Psoas muscle (tissue), 8 donors: Measurements from ENCODE around the gene RARA. TPM values are rescaled to one million over a fixed set of nuclear protein-coding genes. Genes with fewer than 3 reads are reported as not detected.

Experiments
- ATAC-seq, 4 donors: fragments of 200-7000 bp; cut with Tn5 transposase; one replicate each; pipeline ENCODE4 v1.9.1; 2020; ENCODE audit warnings: moderate library complexity in 3 of 4, mild to moderate bottlenecking in 2 of 4
- DNase-seq, 2 donors: peaks; one replicate each; pipeline ENCODE4 v3.0.0-alpha.2; 2020
- H3K27ac ChIP-seq: fragments of 200-600 bp; one replicate; pipeline ENCODE4 v1.8.0; 2022
- H3K27me3 ChIP-seq, 3 donors: fragments of 200-600 bp in 1 of 3; one replicate each; pipeline versions ENCODE4 v1.6.1 to v1.8.0; 2013 to 2022; ENCODE audit warnings: low read length in 2 of 3, mild to moderate bottlenecking in 2 of 3, moderate library complexity in 1 of 3; ENCODE audit not compliant: insufficient read depth in 3 of 3
- H3K36me3 ChIP-seq, 2 donors: fragments of 200-600 bp in 1 of 2; one replicate each; pipeline versions ENCODE4 v1.6.1 to v1.8.0; 2013 to 2022; ENCODE audit warnings: low read depth in 1 of 2, mild to moderate bottlenecking in 1 of 2, moderate library complexity in 1 of 2; ENCODE audit not compliant: insufficient read depth in 1 of 2
- H3K4me1 ChIP-seq: fragments of 200-600 bp; one replicate; pipeline ENCODE4 v1.8.0; 2022
- H3K4me3 ChIP-seq: fragments of 200-600 bp; one replicate; pipeline ENCODE4 v1.8.0; 2022; ENCODE audit warnings: mild to moderate bottlenecking
- H3K9me3 ChIP-seq: fragments of 200-600 bp; one replicate; pipeline ENCODE4 v1.8.0; 2022
- WGBS, 3 donors: extraction: QIAGEN DNeasy Blood & Tissue Kit; methylation state at CpG; one replicate each; pipeline versions ENCODE4 v1.1.6 to v1.1.7; 2013; 5-methylcytosine and 5-hydroxymethylcytosine counted together
- intact Hi-C, 2 donors: fragments of 100-400 bp; cut with DNase I; formaldehyde crosslinking; loops; one replicate each; pipeline versions ENCODE4 v1.11.0 to v1.14.2; 2022
- polyA plus RNA-seq, 3 donors: library from polyadenylated mRNA; stranded (reverse); fragments of 200-250 nt; gene quantifications; one replicate each; pipeline ENCODE4 v1.2.3, GENCODE V29; 2013
- total RNA-seq, 4 donors: library from RNA; stranded (reverse); fragmentation: NEBNext Ultra II Directional in 2 of 4; extraction: Animal tissue kit (Norgen Biotek cat#: 25700) in 2 of 4; gene quantifications; one replicate each; pipeline versions ENCODE4 v1.2.1 to v1.2.4, GENCODE V29; 2021 to 2023
- TF ChIP-seq, protein P1 (sequence below): fragments of 200-600 bp; IDR thresholded peaks from one replicate; pipeline ENCODE4 v1.8.0; 2022; ENCODE audit warnings: antibody characterized with exemption
- donor health status: healthy with polysubstance abuse.
- donor health status: DM: no; HTN: no; CAD: no; lungs with moderate emphysema.
- donor health status: Bipolar disorder and iron deficiency.
- donor health status: healthy.
- donor health status: DM: yes; HTN: yes; CAD: no.
- donor health status: DM: no; HTN: no; CAD: no.
- donor health status: DM: no; HTN: no; CAD: no.
- donor health status: DM: yes; HTN: yes; CAD: no.

RARA gene
- total and polyA plus RNA-seq, 7 donors, result 15.0 to 76.9 (median 41.6) TPM

DNA sequence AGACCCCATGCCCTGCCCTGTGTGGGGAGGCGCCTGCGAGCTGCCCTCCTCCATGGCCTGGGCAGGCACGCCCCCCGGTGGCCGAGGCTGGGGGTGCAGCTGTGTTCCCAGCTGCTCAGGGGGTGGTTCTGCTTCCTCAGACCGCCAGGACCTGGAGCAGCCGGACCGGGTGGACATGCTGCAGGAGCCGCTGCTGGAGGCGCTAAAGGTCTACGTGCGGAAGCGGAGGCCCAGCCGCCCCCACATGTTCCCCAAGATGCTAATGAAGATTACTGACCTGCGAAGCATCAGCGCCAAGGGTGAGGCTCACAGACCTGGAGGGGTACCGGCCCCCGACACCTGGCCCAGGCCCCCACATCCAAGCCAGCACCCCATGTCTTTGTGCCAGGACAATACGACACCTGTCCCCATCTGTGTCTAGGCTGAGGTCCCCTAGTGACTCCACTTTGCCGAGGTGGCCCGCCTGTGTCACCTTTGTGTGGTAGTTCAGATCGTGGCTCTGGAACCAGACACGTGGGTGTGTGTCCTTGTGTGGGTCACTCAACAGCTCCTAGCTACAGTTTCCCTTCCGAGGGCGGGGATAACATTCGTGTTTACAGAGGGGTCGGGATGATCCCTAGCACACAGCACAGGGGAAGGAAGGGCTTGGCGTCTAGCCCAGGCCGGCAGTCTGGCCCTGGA is 46.3 kb downstream of the RARA start:
- ATAC-seq, result peak; percentile 74 to 83 (median 78)
- Histone ChIP-seq H3K4me3 (no peak overlapping the region), H3K9me3 (no peaks in the 10 kb centered on the region), H3K27ac (peak overlapping the region; percentile 30), H3K4me1 (peaks cover 14% of the 10 kb centered on the region), H3K27me3 (no peaks in the 10 kb centered on the region), H3K36me3 (peaks cover 7 to 55% of the 10 kb centered on the region in 2 donors)
- peak; percentile 82 to 91 for DNase-seq
- 43 to 51% (median 44%) methylated on average over 26 to 29 of the region's 29 CpGs for WGBS, 3 donors
- intact Hi-C loops, result loop anchor here (2.0 to 10.0 kb wide), 4 partner anchors 52 to 177 kb away; no protein-coding TSS in a partner anchor
- TF ChIP-seq, protein P1, sequence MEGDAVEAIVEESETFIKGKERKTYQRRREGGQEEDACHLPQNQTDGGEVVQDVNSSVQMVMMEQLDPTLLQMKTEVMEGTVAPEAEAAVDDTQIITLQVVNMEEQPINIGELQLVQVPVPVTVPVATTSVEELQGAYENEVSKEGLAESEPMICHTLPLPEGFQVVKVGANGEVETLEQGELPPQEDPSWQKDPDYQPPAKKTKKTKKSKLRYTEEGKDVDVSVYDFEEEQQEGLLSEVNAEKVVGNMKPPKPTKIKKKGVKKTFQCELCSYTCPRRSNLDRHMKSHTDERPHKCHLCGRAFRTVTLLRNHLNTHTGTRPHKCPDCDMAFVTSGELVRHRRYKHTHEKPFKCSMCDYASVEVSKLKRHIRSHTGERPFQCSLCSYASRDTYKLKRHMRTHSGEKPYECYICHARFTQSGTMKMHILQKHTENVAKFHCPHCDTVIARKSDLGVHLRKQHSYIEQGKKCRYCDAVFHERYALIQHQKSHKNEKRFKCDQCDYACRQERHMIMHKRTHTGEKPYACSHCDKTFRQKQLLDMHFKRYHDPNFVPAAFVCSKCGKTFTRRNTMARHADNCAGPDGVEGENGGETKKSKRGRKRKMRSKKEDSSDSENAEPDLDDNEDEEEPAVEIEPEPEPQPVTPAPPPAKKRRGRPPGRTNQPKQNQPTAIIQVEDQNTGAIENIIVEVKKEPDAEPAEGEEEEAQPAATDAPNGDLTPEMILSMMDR, result peak; percentile 99

DNA sequence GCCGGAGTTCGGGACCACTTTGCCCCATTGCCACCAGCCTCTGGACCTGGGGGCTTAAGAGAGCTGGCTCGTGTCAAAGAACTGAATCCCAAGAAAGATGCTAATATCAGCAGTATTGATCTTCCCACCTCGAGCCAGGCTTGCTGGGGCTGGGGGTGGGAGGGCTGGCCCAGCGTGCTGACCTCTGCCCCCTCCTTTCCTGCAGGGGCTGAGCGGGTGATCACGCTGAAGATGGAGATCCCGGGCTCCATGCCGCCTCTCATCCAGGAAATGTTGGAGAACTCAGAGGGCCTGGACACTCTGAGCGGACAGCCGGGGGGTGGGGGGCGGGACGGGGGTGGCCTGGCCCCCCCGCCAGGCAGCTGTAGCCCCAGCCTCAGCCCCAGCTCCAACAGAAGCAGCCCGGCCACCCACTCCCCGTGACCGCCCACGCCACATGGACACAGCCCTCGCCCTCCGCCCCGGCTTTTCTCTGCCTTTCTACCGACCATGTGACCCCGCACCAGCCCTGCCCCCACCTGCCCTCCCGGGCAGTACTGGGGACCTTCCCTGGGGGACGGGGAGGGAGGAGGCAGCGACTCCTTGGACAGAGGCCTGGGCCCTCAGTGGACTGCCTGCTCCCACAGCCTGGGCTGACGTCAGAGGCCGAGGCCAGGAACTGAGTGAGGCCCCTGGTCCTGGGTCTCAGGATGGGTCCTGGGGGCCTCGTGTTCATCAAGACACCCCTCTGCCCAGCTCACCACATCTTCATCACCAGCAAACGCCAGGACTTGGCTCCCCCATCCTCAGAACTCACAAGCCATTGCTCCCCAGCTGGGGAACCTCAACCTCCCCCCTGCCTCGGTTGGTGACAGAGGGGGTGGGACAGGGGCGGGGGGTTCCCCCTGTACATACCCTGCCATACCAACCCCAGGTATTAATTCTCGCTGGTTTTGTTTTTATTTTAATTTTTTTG is 47.1 kb downstream of the RARA start:
- DNase-seq, result peak; percentile 54 to 74
- peaks cover 7 to 52% of the 10 kb centered on the region in 2 donors for H3K36me3 ChIP-seq
- no peak overlapping the region for H3K4me3 ChIP-seq
- peaks cover 14% of the 10 kb centered on the region for H3K4me1 ChIP-seq
- peak overlapping the region; percentile 30 for H3K27ac ChIP-seq
- no peaks in the 10 kb centered on the region for H3K9me3 ChIP-seq
- 74 to 76% (median 74%) methylated on average over 29 to 33 of the region's 33 CpGs for WGBS, 3 donors
- H3K27me3 ChIP-seq, result no peaks in the 10 kb centered on the region
- TF ChIP-seq, protein P1, result no peak
- ATAC-seq, result no peak
- intact Hi-C loops, result loop anchor here (2.0 to 10.0 kb wide), 4 partner anchors 53 to 176 kb away; no protein-coding TSS in a partner anchor

DNA sequence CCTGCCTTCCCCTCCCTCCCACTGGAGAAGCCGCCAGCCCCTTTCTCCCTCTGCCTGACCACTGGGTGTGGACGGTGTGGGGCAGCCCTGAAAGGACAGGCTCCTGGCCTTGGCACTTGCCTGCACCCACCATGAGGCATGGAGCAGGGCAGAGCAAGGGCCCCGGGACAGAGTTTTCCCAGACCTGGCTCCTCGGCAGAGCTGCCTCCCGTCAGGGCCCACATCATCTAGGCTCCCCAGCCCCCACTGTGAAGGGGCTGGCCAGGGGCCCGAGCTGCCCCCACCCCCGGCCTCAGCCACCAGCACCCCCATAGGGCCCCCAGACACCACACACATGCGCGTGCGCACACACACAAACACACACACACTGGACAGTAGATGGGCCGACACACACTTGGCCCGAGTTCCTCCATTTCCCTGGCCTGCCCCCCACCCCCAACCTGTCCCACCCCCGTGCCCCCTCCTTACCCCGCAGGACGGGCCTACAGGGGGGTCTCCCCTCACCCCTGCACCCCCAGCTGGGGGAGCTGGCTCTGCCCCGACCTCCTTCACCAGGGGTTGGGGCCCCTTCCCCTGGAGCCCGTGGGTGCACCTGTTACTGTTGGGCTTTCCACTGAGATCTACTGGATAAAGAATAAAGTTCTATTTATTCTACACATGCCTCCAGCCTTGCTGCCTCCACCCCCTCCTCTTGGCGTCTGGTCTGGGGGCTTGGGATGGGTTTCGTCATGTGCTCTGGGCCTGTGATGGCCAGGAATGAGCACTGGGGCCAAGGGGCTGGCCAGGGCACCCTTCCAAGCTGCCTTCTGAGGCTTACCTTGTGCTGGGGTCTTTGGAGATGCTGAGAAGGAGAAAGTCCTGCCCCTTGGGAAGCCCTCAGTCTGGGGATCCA is 48.3 kb downstream of the RARA start:
- Histone ChIP-seq H3K4me3 (no peak overlapping the region), H3K27ac (no peak overlapping the region), H3K27me3 (peaks cover 0 to 3% (median 0%) of the 10 kb centered on the region in 3 donors), H3K9me3 (no peaks in the 10 kb centered on the region), H3K4me1 (peaks cover 14% of the 10 kb centered on the region), H3K36me3 (peaks cover 2 to 42% of the 10 kb centered on the region in 2 donors)
- WGBS, 3 donors, result 55 to 68% (median 57%) methylated on average over 19 of the region's 19 CpGs
- intact Hi-C loops, result loop anchor here (5.0 to 10.0 kb wide), 3 partner anchors 155 to 175 kb away; no protein-coding TSS in a partner anchor
- DNase-seq (peak in 1 of 2 donors; percentile 54), ATAC-seq (peak in 2 of 4 donors; percentile 3 to 10)
- TF ChIP-seq, protein P1, result no peak
